Measurements from ENCODE around the gene ACTA2. TPM values are rescaled to one million over a fixed set of nuclear protein-coding genes. Genes with fewer than 3 reads are reported as not detected.

The ACTA2 gene
- total RNA-seq, 4 donors from 2014 or later = 144 to 840 (median 162) TPM

- DNase-seq (ENCODE audit: low spot score) = no peak
- no peak for TF ChIP-seq CTCF (IDR thresholded peaks at IDR 0.05)
- ATAC-seq (ENCODE audit: low FRiP score) = no peak
Measured at GRCh38 chr10:88944813-88945212, 7.8 kb downstream of the ACTA2 start.

- no peak for ATAC-seq (ENCODE audit: low FRiP score)
- TF ChIP-seq CTCF (IDR thresholded peaks at IDR 0.05) = no peak
Measured at GRCh38 chr10:88943778-88944177, 8.8 kb downstream of the ACTA2 start.

GRCh38 chr10:88941026-88941425 lies 11.5 kb downstream of the ACTA2 start:
- no peak for DNase-seq (ENCODE audit: low spot score)
- no peak for TF ChIP-seq CTCF (IDR thresholded peaks at IDR 0.05)
- ATAC-seq (ENCODE audit: low FRiP score) = no peak

More at GRCh38 chr10:88943778-88944177, 8.8 kb downstream of the ACTA2 start:
- DNase-seq (ENCODE audit: low spot score) = no peak

GRCh38 chr10:88938938-88939337 lies 13.6 kb downstream of the ACTA2 start:
- DNase-seq (ENCODE audit: low spot score) = no peak
- no peak for TF ChIP-seq CTCF (IDR thresholded peaks at IDR 0.05)
- no peak for ATAC-seq (ENCODE audit: low FRiP score)

GRCh38 chr10:88938039-88938438 lies 14.5 kb downstream of the ACTA2 start:
- no peak for TF ChIP-seq CTCF (IDR thresholded peaks at IDR 0.05)
- ATAC-seq (ENCODE audit: low FRiP score) (no peak), DNase-seq (ENCODE audit: low spot score) (no peak)

GRCh38 chr10:88936656-88937055 lies 15.9 kb downstream of the ACTA2 start:
- DNase-seq (ENCODE audit: low spot score) (no peak), ATAC-seq (ENCODE audit: low FRiP score) (no peak)

More at GRCh38 chr10:88936656-88937055, 15.9 kb downstream of the ACTA2 start:
- no peak for TF ChIP-seq CTCF (IDR thresholded peaks at IDR 0.05)
